ENCODE measurements around the gene LACRT. TPM values are rescaled to one million over a fixed set of nuclear protein-coding genes. Genes with fewer than 3 reads are reported as not detected.

The LACRT gene
- total RNA-seq, 5 donors from 2014 or later (not counting 1 experiment from before 2014, with no cell fraction given): not detected

DNA sequence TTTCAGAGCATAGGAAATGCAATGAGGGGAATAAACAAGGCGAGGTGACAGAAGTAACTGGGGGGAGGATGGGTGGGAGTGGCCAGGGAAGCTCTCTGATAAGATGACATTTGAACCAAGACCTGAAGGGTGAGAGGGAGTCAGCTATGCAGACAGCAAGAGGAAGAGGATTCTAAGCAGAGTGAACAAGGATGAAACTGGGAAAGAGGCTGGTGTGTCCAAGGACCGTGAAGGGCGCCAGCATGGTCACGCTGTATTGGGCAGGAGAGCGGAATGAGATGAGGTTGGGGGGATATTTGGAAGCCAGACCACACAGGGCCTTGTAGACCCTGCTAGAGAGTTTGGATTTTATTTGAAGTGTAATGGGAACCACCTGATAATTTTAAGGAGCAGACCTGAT is 35.7 kb downstream of the LACRT start:
- Mint-ChIP-seq H3K27me3 (peaks cover 18 to 21% of the 10 kb centered on the region in 2 donors), H3K36me3 (no peaks in the 10 kb centered on the region), H3K4me3 (no peak overlapping the region), H3K4me1 (peaks cover 12 to 19% (median 13%) of the 10 kb centered on the region in 3 donors), H3K27ac (no peak overlapping the region), H3K9me3 (no peaks in the 10 kb centered on the region)
- no peaks in the 10 kb centered on the region for H3K36me3 ChIP-seq (ENCODE audit: control insufficient read depth in 2 of 2, extremely low read depth in 1 of 2, insufficient read depth in 1 of 2, low read length in 1 of 2)
- peaks cover 0 to 17% of the 10 kb centered on the region in 2 experiments for H3K27me3 ChIP-seq (replicated peaks in 1 of 2; ENCODE audit: control insufficient read depth in 2 of 2, extremely low read depth in 1 of 2, insufficient read depth in 2 of 2, low read length in 1 of 2)
- ATAC-seq (replicated peaks in 1 of 4) (no peak), DNase-seq (no peak)
- no peak overlapping the region for H3K27ac ChIP-seq (ENCODE audit: low read length)
- peaks cover 0 to 4% of the 10 kb centered on the region in 2 experiments for H3K4me1 ChIP-seq (ENCODE audit: control insufficient read depth in 1 of 2, extremely low read depth in 1 of 2, insufficient read depth in 2 of 2, low read length in 2 of 2)
- no peaks in the 10 kb centered on the region for H3K9me3 ChIP-seq
- no peak overlapping the region for H3K4me3 ChIP-seq (ENCODE audit: control insufficient read depth in 1 of 2, extremely low read depth in 1 of 2, low read length in 1 of 2)
- POLR2A ChIA-PET: no interaction called here
- CTCF ChIA-PET: no interaction called here
- WGBS (ENCODE audit: insufficient coverage): 90% methylated on average over 5 of the region's 5 CpGs

DNA sequence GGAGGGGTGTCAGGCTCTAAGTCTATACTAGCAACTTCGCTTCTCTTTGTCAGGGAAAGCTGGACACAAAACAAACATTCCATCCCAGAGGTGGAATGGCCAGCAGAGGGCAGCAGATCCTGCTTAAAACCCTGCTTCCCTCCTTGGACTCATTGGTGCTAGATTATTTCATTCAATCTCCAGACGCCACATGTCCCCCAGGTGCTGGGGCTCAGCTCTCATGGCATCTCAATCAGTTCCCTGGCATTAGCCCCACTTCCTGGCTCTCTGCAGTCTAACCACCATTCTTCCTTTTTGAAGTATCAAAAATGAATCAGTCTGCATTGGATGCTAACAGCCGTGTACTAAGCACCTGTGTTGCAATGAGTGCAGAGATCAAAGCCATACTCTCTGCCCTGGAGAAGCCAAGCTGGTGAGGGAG is 38.2 kb downstream of the LACRT start:
- POLR2A ChIA-PET: no interaction called here
- H3K4me3 ChIP-seq (ENCODE audit: control insufficient read depth in 1 of 2, extremely low read depth in 1 of 2, low read length in 1 of 2): no peak overlapping the region
- 0% methylated on average over 2 of the region's 3 CpGs for WGBS (ENCODE audit: insufficient coverage)

GRCh38 chr12:54595471-54595870 is 39.2 kb downstream of the LACRT start:
- H3K27ac Mint-ChIP-seq: no peak overlapping the region
- H3K4me3 Mint-ChIP-seq: no peak overlapping the region
- peaks cover 36% of the 10 kb centered on the region in 2 donors for H3K27me3 Mint-ChIP-seq
- H3K36me3 Mint-ChIP-seq: no peaks in the 10 kb centered on the region
- Histone ChIP-seq H3K36me3 (ENCODE audit: control insufficient read depth in 2 of 2, extremely low read depth in 1 of 2, insufficient read depth in 1 of 2, low read length in 1 of 2) (no peaks in the 10 kb centered on the region), H3K4me1 (ENCODE audit: control insufficient read depth in 1 of 2, extremely low read depth in 1 of 2, insufficient read depth in 2 of 2, low read length in 2 of 2) (peaks cover 0 to 4% of the 10 kb centered on the region in 2 experiments), H3K4me3 (ENCODE audit: control insufficient read depth in 1 of 2, extremely low read depth in 1 of 2, low read length in 1 of 2) (no peak overlapping the region), H3K9me3 (no peaks in the 10 kb centered on the region), H3K27ac (ENCODE audit: low read length) (no peak overlapping the region), H3K27me3 (replicated peaks in 1 of 2; ENCODE audit: control insufficient read depth in 2 of 2, extremely low read depth in 1 of 2, insufficient read depth in 2 of 2, low read length in 1 of 2) (peaks cover 0 to 42% of the 10 kb centered on the region in 2 experiments)
- H3K4me1 Mint-ChIP-seq: peaks cover 6 to 11% (median 6%) of the 10 kb centered on the region in 3 donors
- no CpG with 5 or more reads among the region's 3 CpGs for WGBS (ENCODE audit: insufficient coverage)
- DNase-seq (no peak), ATAC-seq (replicated peaks in 1 of 4) (no peak)
- CTCF ChIA-PET: interaction anchor here (1.0 to 1.9 kb wide), 2 partner anchors 15 to 16 kb away, joined by 3 to 12 read pairs; no protein-coding TSS in a partner anchor
- H3K9me3 Mint-ChIP-seq: no peaks in the 10 kb centered on the region
- POLR2A ChIA-PET: no interaction called here

More for the DNA sequence above, 38.2 kb downstream of the LACRT start:
- no peaks in the 10 kb centered on the region for H3K36me3 ChIP-seq (ENCODE audit: control insufficient read depth in 2 of 2, extremely low read depth in 1 of 2, insufficient read depth in 1 of 2, low read length in 1 of 2)
- no peak overlapping the region for H3K27ac ChIP-seq (ENCODE audit: low read length)
- H3K27me3 ChIP-seq (replicated peaks in 1 of 2; ENCODE audit: control insufficient read depth in 2 of 2, extremely low read depth in 1 of 2, insufficient read depth in 2 of 2, low read length in 1 of 2): peaks cover 0 to 31% of the 10 kb centered on the region in 2 experiments
- Mint-ChIP-seq H3K9me3 (no peaks in the 10 kb centered on the region), H3K4me3 (no peak overlapping the region), H3K4me1 (peaks cover 6 to 11% (median 6%) of the 10 kb centered on the region in 3 donors), H3K27me3 (peaks cover 25% of the 10 kb centered on the region in 2 donors), H3K36me3 (no peaks in the 10 kb centered on the region), H3K27ac (no peak overlapping the region)
- H3K9me3 ChIP-seq: no peaks in the 10 kb centered on the region
- ATAC-seq (replicated peaks in 1 of 4) (peak in 3 of 4 experiments; percentile 38 to 50 (median 46)), DNase-seq (peak in 26 of 35 experiments; percentile 11 to 70 (median 32))
- CTCF ChIA-PET: interaction anchor here (0.6 to 1.9 kb wide), 4 partner anchors 10 to 21 kb away, joined by 3 to 12 read pairs (median 4); no protein-coding TSS in a partner anchor
- peaks cover 0 to 4% of the 10 kb centered on the region in 2 experiments for H3K4me1 ChIP-seq (ENCODE audit: control insufficient read depth in 1 of 2, extremely low read depth in 1 of 2, insufficient read depth in 2 of 2, low read length in 2 of 2)

DNA sequence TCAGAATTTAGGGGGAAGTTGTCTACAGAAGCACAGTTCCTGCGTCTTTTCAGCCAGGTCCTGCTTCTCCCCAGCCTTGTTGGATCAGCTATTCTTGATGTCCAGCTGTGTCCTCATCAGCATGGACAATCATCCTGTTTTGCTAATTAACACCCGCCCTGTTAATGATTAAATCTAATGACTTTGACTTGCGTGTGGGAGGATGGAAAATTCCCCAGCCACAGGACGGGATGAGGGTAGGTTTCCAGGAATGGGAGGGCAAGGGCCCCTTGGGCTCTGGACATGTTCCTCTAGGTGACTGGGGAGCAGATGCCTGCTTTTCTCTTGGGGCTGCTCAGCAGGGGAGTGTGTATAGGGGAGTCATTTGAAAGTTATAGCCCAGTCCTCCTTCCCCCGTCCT is 41.0 kb downstream of the LACRT start:
- peaks cover 0 to 53% of the 10 kb centered on the region in 2 experiments for H3K27me3 ChIP-seq (replicated peaks in 1 of 2; ENCODE audit: control insufficient read depth in 2 of 2, extremely low read depth in 1 of 2, insufficient read depth in 2 of 2, low read length in 1 of 2)
- WGBS (ENCODE audit: insufficient coverage): 90% methylated on average over 2 of the region's 5 CpGs
- H3K9me3 ChIP-seq: no peaks in the 10 kb centered on the region
- CTCF ChIA-PET: no interaction called here
- no peak overlapping the region for H3K4me3 ChIP-seq (ENCODE audit: control insufficient read depth in 1 of 2, extremely low read depth in 1 of 2, low read length in 1 of 2)
- H3K36me3 ChIP-seq (ENCODE audit: control insufficient read depth in 2 of 2, extremely low read depth in 1 of 2, insufficient read depth in 1 of 2, low read length in 1 of 2): no peaks in the 10 kb centered on the region
- H3K9me3 Mint-ChIP-seq: no peaks in the 10 kb centered on the region
- ATAC-seq (replicated peaks in 1 of 4) (no peak), DNase-seq (no peak)
- H3K36me3 Mint-ChIP-seq: no peaks in the 10 kb centered on the region
- H3K27me3 Mint-ChIP-seq: peaks cover 40 to 51% of the 10 kb centered on the region in 2 donors
- POLR2A ChIA-PET: interaction anchor here in 1 of 2 donors (0.6 kb wide), 1 partner anchor 97 kb away, joined by 6 read pairs; no protein-coding TSS in a partner anchor
- H3K27ac ChIP-seq (ENCODE audit: low read length): no peak overlapping the region
- peaks cover 0 to 6% of the 10 kb centered on the region in 2 experiments for H3K4me1 ChIP-seq (ENCODE audit: control insufficient read depth in 1 of 2, extremely low read depth in 1 of 2, insufficient read depth in 2 of 2, low read length in 2 of 2)
- peaks cover 14 to 19% (median 15%) of the 10 kb centered on the region in 3 donors for H3K4me1 Mint-ChIP-seq
- H3K4me3 Mint-ChIP-seq: no peak overlapping the region
- no peak overlapping the region for H3K27ac Mint-ChIP-seq

- H3K27ac Mint-ChIP-seq: no peak overlapping the region
- H3K27ac ChIP-seq (ENCODE audit: low read length): no peak overlapping the region
- no peak overlapping the region for H3K4me3 ChIP-seq (ENCODE audit: control insufficient read depth in 1 of 2, extremely low read depth in 1 of 2, low read length in 1 of 2)
- H3K4me3 Mint-ChIP-seq: no peak overlapping the region
- H3K9me3 Mint-ChIP-seq: no peaks in the 10 kb centered on the region
- DNase-seq (no peak), ATAC-seq (replicated peaks in 1 of 4) (no peak)
- peaks cover 0 to 10% of the 10 kb centered on the region in 2 experiments for H3K4me1 ChIP-seq (ENCODE audit: control insufficient read depth in 1 of 2, extremely low read depth in 1 of 2, insufficient read depth in 2 of 2, low read length in 2 of 2)
- POLR2A ChIA-PET: interaction anchor here in 1 of 2 donors (0.6 kb wide), 1 partner anchor 96 kb away, joined by 6 read pairs; no protein-coding TSS in a partner anchor
- 54% methylated on average over 3 of the region's 4 CpGs for WGBS (ENCODE audit: insufficient coverage)
- no peaks in the 10 kb centered on the region for H3K36me3 Mint-ChIP-seq
- H3K36me3 ChIP-seq (ENCODE audit: control insufficient read depth in 2 of 2, extremely low read depth in 1 of 2, insufficient read depth in 1 of 2, low read length in 1 of 2): no peaks in the 10 kb centered on the region
- peaks cover 0 to 56% of the 10 kb centered on the region in 2 experiments for H3K27me3 ChIP-seq (replicated peaks in 1 of 2; ENCODE audit: control insufficient read depth in 2 of 2, extremely low read depth in 1 of 2, insufficient read depth in 2 of 2, low read length in 1 of 2)
- CTCF ChIA-PET: interaction anchor here (0.7 to 1.3 kb wide), 3 partner anchors 12 to 213 kb away, joined by 4 to 8 read pairs (median 4); no protein-coding TSS in a partner anchor
- H3K4me1 Mint-ChIP-seq: peaks cover 14 to 21% (median 16%) of the 10 kb centered on the region in 3 donors
- peaks cover 40 to 52% of the 10 kb centered on the region in 2 donors for H3K27me3 Mint-ChIP-seq
- H3K9me3 ChIP-seq: no peaks in the 10 kb centered on the region
Observed at GRCh38 chr12:54593135-54593534, 41.6 kb downstream of the LACRT start.

- Histone ChIP-seq H3K27me3 (replicated peaks in 1 of 2; ENCODE audit: control insufficient read depth in 2 of 2, extremely low read depth in 1 of 2, insufficient read depth in 2 of 2, low read length in 1 of 2) (peaks cover 4 to 65% of the 10 kb centered on the region in 2 experiments), H3K4me1 (ENCODE audit: control insufficient read depth in 1 of 2, extremely low read depth in 1 of 2, insufficient read depth in 2 of 2, low read length in 2 of 2) (peaks cover 0 to 14% of the 10 kb centered on the region in 2 experiments), H3K4me3 (ENCODE audit: control insufficient read depth in 1 of 2, extremely low read depth in 1 of 2, low read length in 1 of 2) (no peak overlapping the region), H3K36me3 (ENCODE audit: control insufficient read depth in 2 of 2, extremely low read depth in 1 of 2, insufficient read depth in 1 of 2, low read length in 1 of 2) (no peaks in the 10 kb centered on the region), H3K27ac (ENCODE audit: low read length) (no peak overlapping the region), H3K9me3 (no peaks in the 10 kb centered on the region)
- POLR2A ChIA-PET: no interaction called here
- Mint-ChIP-seq H3K27me3 (peaks cover 47 to 59% of the 10 kb centered on the region in 2 donors), H3K4me3 (no peak overlapping the region), H3K36me3 (no peaks in the 10 kb centered on the region), H3K4me1 (peaks cover 16 to 21% (median 18%) of the 10 kb centered on the region in 3 donors), H3K27ac (no peak overlapping the region), H3K9me3 (no peaks in the 10 kb centered on the region)
- DNase-seq: no peak
- CTCF ChIA-PET: interaction anchor here (0.5 to 1.3 kb wide), 3 partner anchors 8 to 66 kb away, joined by 3 to 4 read pairs (median 3); no protein-coding TSS in a partner anchor
- 67% methylated on average over 2 of the region's 2 CpGs for WGBS (ENCODE audit: insufficient coverage)
- ATAC-seq (replicated peaks in 1 of 4): no peak
Observed at GRCh38 chr12:54592316-54592715, 42.4 kb downstream of the LACRT start.
